ENCODE measurements around the gene CD1B.
"Not testable (repeated sequence)": the region's sequence is repeated elsewhere in the genome, so short reads cannot be mapped to it uniquely, and the experiment has no call there.

The CD1B gene

DNA sequence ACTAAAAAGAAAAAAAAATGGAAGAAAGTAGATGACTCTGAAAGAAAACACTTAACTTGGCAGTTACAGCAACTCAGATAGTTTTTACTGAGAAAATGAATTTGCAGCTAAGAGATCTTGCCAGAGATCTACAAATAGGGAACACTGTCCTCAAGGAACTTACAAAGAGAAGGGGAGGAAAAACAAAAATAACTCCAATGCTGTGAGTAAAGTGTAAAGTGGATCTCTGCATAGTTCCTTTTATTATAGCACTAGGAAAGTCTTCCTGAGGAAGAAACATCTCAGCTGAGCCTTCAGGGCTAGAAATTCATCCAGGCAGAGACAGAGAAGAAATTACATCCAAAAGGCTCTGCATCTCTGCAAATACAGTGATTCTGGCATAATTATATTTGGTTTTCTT is 3.9 kb downstream of the CD1B start:
- DNase-seq, result no peak

DNA sequence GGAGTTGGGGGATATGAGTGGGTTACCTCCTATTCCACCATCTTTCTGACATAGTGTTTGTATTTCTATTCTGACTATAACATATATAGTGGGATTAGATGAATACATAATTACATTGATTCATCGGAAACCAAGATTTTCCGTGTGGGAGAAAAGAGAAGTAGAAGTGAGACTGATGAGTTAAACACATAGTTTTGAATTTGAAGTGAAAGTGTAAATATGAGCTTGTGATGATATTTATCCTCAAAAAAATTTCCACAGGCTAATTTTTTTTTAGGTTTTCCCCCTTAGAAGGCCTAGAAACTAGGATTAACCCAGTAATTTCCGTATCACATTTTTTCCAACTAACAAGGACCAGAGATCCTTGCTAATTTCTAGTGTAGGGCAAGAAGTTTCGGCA is 6.9 kb downstream of the CD1B start:
- DNase-seq, result no peak

DNA sequence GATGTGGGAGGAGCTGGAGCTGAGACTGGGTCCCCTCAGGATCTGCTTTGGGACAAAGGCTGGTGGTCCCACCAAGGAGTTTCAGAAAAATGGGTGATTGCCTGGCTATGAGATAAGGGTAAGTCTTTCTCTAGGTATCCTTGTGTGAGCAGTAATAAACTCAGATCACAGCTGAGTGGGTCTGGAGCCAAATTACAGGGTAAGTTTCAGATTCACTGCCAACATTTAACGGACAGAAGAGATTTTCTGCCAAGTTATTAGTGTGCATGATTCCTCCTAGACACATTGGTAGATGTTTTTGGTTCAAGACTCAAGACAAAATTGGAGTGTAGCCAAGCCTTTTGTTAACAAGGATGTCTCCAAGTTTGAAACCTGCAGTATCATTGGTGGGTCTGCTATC is 7.5 kb downstream of the CD1B start:
- no peak for DNase-seq

DNA sequence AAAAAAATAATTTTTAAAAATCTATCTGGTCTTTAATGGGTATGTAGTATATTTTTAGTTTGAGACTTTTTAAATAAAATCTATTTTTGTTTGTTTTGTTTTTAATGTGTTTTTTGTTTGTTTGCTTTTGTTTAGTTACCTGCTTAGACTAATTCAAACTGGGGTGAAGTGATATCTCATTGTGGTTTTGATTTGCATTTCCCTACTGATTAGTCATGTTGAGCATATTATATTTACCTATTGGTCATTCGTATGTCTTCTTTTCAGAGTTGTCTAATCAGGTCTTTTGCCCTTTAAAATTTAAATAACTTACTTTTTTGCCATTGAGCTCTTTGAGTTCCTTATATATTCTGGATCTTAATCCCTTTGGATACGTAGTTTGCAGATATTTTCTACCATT is 20.3 kb downstream of the CD1B start:
- no peak for DNase-seq

DNA sequence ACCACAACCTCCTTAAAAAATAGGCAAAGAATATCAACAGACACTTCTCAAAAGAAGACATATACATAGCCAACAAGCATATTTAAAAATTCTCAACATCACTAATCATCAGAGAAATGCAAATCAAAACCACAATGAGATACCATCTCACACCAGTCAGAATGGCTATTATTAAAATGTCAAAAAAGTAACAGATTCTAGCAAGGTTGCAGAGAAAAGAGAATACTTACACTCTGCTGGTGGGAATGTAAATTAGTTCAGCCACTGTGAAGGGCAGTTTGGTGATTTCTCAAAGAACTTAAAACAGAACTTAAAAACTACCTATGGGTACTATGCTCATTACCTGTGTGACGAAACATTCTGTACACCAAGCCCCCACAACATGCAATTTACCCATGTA is 20.7 kb downstream of the CD1B start:
- DNase-seq, result no peak

DNA sequence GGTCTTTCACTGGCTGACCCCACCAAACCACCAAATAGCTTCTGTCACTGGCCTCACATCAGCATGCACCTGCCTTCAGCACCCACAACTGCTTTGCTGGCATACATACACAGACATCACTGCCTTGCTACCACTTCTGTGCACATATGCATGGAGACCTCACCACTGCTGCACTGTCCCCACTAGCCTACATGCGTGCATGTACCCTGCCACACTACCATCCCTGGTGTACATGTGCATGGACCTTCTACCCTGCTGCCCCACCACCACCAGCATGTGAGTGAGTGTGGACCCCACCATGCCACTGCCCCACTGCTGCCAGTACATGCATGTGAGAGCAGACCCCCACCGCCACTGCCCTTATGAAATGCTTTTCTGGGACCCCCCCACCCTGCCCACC is 35.5 kb downstream of the CD1B start:
- DNase-seq, result no peak

DNA sequence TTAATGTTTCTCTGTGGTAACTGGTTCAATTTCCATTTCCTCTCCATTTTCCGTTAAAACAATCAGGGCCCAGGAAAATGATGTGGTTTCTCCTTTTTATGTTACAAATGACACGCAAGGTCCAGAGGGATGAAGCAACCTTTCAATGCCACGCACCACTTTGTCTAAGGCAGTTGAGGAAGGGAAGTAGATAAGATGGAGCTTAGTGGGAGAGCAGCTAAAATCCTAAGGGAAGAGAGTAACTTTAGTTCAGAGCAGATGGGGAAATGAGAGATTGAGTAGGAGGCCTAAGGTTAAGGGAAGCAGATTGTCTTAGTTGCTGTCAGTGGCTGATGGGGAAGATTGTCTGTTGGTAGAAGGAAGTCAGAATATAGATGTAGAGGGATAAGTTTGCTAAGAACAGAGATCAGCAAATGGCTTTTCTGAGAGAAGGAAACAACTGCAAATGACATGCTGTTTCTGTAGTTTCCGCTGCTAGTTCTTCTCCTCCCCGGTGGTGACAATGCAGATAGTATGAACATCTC is 40.9 kb downstream of the CD1B start:
- no peak for DNase-seq

DNA sequence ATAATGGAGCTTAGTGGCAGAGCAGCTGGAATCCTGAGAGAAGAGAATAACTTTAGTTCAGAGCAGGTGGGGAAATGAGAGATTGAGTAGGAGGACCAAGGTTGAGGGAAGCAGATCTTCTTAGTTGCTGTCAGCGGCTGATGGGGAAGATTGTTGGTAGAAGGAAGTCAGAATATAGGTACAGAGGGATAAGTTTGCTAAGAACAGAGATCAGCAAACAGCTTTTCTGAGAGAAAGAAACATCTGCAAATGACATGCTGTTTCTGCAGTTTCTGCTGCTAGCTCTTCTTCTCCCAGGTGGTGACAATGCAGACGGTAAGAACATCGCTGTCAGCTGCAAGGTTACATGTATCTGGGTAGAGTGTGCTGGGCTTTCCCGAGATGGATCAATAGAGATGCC is 41.5 kb downstream of the CD1B start, which contains the start of gene CD1C:
Gene CD1C, plus strand, starts transcription at position 113 of the 400 bp plus-strand sequence. Its CDS starts 142 bp downstream, at position 255.
- DNase-seq, result no peak

DNA sequence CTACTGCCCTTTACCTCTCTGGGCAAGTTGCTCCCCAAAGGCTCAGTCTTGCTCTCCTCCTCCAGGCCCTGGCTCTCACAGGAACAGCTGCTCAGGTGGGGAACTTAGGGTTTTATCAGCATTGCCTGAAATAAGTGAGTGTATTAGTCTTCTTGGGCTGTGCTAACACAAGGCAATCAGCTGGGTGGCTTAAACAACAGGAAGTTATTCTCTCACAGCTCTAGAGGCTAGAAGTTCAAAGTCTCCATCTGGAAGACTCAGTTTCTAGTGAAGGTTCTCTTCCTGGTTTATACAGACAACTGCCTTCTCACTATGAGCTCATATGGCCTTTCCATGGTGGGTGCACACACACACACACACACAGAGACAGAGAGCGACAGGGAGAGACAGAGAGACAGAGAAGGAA is 44.4 kb downstream of the CD1B start:
- DNase-seq, result no peak

DNA sequence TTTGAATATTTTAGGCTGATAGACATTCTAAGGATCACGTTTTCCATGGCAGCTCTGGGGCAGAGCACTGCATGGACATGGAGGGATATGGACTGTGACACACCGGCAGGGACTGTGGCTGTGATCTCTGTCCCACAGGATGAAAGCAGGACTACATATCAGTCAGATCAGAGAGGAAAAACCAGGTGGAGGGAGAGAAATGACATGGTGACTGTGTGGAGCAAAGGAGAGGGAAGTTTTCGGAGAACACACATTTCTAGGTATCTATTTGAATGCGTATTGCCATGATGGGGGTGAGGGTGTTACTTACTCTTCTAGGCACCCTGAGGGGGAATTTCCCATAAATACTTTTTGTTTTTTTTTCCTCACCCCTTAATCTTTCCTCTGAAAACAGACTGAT is 44.8 kb downstream of the CD1B start:
- no peak for DNase-seq

DNA sequence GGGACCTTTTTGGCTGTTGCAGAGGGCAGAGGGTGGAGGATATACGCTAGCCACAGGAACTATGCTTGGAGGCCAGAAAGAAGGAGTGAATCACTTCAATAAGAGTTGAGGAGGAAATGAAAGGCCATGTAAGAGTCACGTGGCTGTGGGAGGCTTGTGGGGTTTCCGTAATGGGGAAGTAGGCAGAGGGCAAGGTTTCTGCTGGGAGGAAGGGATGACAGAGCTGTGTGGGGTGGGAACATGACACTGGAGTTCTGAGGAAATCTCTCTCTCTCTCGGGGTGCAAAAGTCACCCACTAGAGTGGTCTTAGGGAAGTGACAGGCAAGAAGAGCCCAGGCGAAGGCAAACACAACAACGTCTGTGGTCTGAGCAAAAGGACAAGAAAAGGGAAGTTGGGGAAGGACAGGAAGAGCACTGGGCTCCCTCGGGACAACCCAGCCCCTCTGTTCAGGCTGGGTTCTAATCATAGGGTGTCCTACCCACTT is 45.5 kb downstream of the CD1B start:
- DNase-seq, result no peak

DNA sequence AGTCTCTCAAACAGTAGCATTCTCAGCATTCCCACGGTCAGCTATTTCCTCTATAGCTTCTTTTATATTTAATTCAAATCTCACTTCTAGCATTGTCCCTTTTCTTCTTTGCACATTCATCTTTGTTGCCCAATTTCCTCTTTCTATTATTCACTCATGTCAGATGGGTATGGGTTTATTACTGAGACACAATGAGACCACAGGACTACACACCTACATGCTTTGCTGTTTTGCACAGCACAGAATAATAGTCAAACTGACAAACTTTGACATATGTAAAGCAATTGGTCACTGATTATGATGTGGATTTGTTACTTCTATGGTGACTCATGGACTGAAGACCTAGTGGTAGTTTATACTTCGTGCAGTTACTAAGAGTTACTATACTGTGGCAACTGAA is 47.4 kb downstream of the CD1B start:
- DNase-seq, result no peak

DNA sequence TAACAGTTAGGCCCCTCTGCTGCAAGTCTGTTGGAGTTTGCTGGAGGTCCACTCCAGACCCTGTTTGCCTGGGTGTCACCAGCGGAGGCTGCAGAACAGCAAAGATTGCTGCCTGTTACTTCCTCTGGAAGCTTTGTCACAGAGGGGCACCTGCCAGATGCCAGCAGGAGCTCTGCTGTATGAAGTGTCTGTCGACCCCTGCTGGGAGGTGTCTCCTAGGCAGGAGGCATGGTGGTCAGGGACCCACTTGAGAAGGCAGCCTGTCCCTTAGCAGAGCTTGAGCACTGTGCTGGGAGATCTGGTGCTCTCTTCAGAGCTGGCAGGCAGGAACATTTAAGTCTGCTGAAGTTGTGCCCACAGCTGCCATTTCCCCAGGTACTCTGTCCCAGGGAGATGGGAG is 48.9 kb downstream of the CD1B start:
- DNase-seq, result not testable (repeated sequence)

Measured in eye (tissue), 1 donor.